Measurements from ENCODE around the gene IGDCC3.

The IGDCC3 gene

GRCh38 chr15:65366122-65366892 lies 11.5 kb downstream of the IGDCC3 start:
- DNase-seq (ENCODE audit: low read depth): no peak

GRCh38 chr15:65365229-65365628 lies 12.6 kb downstream of the IGDCC3 start:
- no peak for DNase-seq (ENCODE audit: low read depth)
- no peak overlapping the region for H3K4me3 ChIP-seq (ENCODE audit: low read depth, low read length)
- TF ChIP-seq, protein P1, sequence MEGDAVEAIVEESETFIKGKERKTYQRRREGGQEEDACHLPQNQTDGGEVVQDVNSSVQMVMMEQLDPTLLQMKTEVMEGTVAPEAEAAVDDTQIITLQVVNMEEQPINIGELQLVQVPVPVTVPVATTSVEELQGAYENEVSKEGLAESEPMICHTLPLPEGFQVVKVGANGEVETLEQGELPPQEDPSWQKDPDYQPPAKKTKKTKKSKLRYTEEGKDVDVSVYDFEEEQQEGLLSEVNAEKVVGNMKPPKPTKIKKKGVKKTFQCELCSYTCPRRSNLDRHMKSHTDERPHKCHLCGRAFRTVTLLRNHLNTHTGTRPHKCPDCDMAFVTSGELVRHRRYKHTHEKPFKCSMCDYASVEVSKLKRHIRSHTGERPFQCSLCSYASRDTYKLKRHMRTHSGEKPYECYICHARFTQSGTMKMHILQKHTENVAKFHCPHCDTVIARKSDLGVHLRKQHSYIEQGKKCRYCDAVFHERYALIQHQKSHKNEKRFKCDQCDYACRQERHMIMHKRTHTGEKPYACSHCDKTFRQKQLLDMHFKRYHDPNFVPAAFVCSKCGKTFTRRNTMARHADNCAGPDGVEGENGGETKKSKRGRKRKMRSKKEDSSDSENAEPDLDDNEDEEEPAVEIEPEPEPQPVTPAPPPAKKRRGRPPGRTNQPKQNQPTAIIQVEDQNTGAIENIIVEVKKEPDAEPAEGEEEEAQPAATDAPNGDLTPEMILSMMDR (IDR thresholded peaks at IDR 0.05; ENCODE audit: low read depth, low read length): no peak
- TF ChIP-seq POLR2A (IDR thresholded peaks at IDR 0.05; ENCODE audit: extremely low read depth, insufficient read length): no peak
- no peak for TF ChIP-seq MYC (IDR thresholded peaks at IDR 0.05; ENCODE audit: low read depth, low read length)
- TF ChIP-seq, protein P2, sequence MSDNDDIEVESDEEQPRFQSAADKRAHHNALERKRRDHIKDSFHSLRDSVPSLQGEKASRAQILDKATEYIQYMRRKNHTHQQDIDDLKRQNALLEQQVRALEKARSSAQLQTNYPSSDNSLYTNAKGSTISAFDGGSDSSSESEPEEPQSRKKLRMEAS (IDR thresholded peaks at IDR 0.05; ENCODE audit: low read depth, low read length): no peak

More at GRCh38 chr15:65366122-65366892, 11.5 kb downstream of the IGDCC3 start:
- TF ChIP-seq MYC (IDR thresholded peaks at IDR 0.05; ENCODE audit: low read depth, low read length): no peak
- TF ChIP-seq POLR2A (IDR thresholded peaks at IDR 0.05; ENCODE audit: extremely low read depth, insufficient read length): no peak
- TF ChIP-seq, protein P2 (IDR thresholded peaks at IDR 0.05; ENCODE audit: low read depth, low read length): no peak
- TF ChIP-seq, protein P1 (IDR thresholded peaks at IDR 0.05; ENCODE audit: low read depth, low read length): no peak
- no peak overlapping the region for H3K4me3 ChIP-seq (ENCODE audit: low read depth, low read length)

- no peak for TF ChIP-seq POLR2A (IDR thresholded peaks at IDR 0.05; ENCODE audit: extremely low read depth, insufficient read length)
- TF ChIP-seq, protein P2 (IDR thresholded peaks at IDR 0.05; ENCODE audit: low read depth, low read length): no peak
- no peak for TF ChIP-seq MYC (IDR thresholded peaks at IDR 0.05; ENCODE audit: low read depth, low read length)
- TF ChIP-seq, protein P1 (IDR thresholded peaks at IDR 0.05; ENCODE audit: low read depth, low read length): no peak
- no peak for DNase-seq (ENCODE audit: low read depth)
- no peak overlapping the region for H3K4me3 ChIP-seq (ENCODE audit: low read depth, low read length)
Measured at GRCh38 chr15:65363766-65364165, 14.0 kb downstream of the IGDCC3 start.

DNA sequence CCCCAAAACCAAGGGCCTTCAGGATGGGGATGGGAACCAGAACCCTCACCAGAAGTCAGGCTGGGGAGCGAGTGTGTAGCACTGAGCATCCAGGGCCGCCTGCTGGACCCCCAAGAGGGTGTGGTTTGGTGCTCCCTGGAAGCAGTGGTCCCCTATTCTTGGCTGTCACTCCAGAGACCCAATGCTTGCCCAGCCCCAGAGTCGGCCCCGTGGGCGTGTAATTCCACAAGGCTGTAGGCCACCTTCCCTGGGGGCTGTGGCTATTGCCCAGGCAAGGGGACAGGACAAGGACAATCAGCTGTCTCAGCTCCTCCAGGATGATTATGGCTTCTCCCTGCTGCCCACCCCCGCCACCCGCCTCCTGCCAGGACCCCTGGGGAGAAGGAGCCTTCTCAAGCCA lies 14.5 kb downstream of the IGDCC3 start:
- no peak for DNase-seq (ENCODE audit: low read depth)
- TF ChIP-seq, protein P2 (IDR thresholded peaks at IDR 0.05; ENCODE audit: low read depth, low read length): no peak
- TF ChIP-seq, protein P1 (IDR thresholded peaks at IDR 0.05; ENCODE audit: low read depth, low read length): no peak
- TF ChIP-seq MYC (IDR thresholded peaks at IDR 0.05; ENCODE audit: low read depth, low read length) (no peak), POLR2A (IDR thresholded peaks at IDR 0.05; ENCODE audit: extremely low read depth, insufficient read length) (no peak)
- no peak overlapping the region for H3K4me3 ChIP-seq (ENCODE audit: low read depth, low read length)

DNA sequence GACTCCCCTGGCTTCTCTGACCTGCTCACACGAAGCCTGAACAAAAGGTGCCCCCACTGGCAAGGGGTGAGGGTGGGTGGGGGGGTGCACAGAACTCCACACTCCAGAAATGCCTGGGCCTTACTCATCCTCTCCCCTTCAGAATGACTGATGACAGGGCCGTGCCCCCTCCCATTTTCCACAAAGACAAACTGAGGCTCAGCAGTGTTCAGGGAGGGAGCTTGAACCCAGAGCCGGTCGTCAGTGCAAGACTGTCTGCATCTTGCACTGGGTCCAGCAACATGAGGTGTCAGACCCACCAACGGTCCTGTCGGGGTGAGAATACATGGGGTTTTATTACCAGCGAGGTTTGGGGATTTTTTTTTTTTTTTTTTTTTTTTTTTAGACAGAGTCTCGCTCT lies 15.3 kb downstream of the IGDCC3 start:
- H3K4me3 ChIP-seq (ENCODE audit: low read depth, low read length): no peak overlapping the region
- TF ChIP-seq, protein P2 (IDR thresholded peaks at IDR 0.05; ENCODE audit: low read depth, low read length): no peak
- TF ChIP-seq, protein P1 (IDR thresholded peaks at IDR 0.05; ENCODE audit: low read depth, low read length): no peak
- TF ChIP-seq MYC (IDR thresholded peaks at IDR 0.05; ENCODE audit: low read depth, low read length) (no peak), POLR2A (IDR thresholded peaks at IDR 0.05; ENCODE audit: extremely low read depth, insufficient read length) (no peak)
- no peak for DNase-seq (ENCODE audit: low read depth)

Measured in NB4 (cell line).